GM12875 (cell line): ENCODE measurements around the gene MAML3.

Source experiments
- H3K4me3 ChIP-seq: one replicate; pipeline ENCODE4 v1.5.1; 2011; ENCODE audit warnings: low read depth, low read length, control low read depth
- TF ChIP-seq, protein P1 (sequence below): IDR thresholded peaks from 2 replicates; pipeline ENCODE4 v1.5.1; 2011; ENCODE audit warnings: low read depth, mild to moderate bottlenecking, control low read depth, inconsistent platforms, low read length, moderate library complexity, borderline replicate concordance; ENCODE audit not compliant: insufficient read depth

MAML3 gene

DNA sequence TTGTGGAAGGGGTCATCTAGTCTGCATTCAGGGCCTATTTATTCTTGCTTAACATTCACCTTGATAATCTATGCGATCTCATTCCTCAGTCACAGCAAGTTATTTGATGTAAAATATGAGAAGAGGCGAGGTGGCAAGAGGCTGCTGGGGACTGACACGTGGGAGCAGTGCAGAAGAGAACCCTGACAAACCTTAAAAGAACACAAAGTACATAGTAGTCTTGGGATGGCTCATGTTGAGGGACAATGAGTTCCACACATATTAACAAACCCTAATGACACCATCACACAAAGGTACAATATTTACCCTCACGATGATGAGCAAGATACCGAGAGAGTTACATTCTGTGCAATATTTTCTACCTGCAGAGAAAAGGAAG, 57.5 kb downstream of the MAML3 start:
- TF ChIP-seq, protein P1, sequence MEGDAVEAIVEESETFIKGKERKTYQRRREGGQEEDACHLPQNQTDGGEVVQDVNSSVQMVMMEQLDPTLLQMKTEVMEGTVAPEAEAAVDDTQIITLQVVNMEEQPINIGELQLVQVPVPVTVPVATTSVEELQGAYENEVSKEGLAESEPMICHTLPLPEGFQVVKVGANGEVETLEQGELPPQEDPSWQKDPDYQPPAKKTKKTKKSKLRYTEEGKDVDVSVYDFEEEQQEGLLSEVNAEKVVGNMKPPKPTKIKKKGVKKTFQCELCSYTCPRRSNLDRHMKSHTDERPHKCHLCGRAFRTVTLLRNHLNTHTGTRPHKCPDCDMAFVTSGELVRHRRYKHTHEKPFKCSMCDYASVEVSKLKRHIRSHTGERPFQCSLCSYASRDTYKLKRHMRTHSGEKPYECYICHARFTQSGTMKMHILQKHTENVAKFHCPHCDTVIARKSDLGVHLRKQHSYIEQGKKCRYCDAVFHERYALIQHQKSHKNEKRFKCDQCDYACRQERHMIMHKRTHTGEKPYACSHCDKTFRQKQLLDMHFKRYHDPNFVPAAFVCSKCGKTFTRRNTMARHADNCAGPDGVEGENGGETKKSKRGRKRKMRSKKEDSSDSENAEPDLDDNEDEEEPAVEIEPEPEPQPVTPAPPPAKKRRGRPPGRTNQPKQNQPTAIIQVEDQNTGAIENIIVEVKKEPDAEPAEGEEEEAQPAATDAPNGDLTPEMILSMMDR = no peak
- H3K4me3 ChIP-seq = no peak overlapping the region

DNA sequence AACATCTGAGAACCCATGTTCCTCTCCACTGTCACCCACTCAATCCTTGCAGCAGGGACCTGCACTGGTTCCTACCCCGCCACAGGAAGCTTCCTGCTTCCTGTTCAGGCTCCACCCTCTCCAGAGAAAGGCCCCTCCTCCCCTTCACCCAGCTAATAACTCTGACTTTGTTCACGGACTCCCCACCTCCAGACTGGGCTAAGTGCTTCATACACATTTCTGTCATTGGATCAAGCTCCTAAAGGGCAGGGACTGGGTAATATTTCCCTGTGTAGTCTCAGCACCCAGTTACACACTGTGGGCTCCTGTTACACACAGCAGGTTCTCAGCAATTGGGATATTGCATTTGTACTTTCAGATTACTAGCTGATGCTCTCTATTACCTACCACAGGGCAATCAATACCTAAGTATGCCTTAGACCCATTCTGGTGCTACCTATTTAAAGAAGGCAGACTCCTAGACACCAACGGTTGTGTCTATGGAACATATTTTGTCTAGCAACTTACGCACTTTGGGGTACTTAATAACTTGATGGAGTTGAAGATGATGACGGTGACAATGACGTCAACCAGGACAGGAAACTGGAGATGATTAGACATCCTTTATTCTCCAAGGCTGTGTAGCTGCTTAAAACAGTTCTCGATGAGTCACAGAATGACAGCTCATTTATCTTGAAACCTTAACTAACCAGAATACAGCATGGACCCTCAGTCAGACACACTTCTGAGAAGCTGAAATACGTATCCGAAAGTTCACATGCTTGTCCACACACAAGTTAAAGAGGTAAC, 58.1 kb downstream of the MAML3 start:
- TF ChIP-seq, protein P1 = no peak
- H3K4me3 ChIP-seq = no peak overlapping the region

DNA sequence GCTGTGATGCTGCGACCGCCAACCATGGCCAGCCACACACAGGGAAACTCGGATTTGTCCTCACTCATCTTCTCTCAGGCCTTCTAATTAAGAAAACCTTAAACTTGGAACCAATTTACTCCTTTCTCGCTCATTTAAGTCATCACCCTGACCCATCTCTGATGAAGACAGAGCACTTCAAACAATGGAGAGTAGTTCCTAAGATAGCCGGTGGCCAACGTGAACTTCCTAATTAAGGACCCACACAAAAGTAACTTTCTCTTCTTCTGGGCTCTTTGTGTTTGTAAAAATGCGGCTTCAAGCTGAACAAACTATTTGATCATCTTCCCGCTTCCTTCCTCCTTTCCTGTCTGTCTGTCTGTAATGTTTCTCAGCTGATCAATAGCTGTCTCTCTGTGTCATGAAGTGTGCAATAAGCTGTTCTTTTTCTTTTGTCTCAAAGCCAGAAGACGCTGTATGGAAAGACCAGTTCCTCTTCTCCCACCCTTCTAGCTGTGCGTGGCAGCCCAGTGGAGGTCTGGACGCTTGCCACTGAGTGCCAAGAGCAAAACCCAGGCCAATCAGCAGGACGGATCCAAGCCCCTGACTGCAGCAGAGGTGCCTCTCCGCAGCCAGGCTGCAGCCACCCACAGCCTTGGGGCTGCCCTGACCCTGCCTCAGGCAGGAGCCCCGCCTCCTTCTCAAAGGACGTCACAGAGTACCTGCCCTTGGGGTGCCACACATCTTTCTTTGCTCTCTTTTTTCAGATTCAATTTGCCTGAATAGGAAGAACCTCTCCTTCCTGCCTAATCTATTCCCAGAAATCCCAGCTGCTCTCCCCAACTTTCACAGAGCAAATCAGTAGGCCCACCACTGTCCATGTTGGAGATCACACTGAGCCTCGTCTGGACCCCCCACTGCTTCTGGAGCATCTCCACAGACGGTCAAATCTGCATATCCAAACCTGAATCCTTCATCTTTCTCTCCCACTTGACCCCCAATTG, 59.3 kb downstream of the MAML3 start:
- no peak overlapping the region for H3K4me3 ChIP-seq
- TF ChIP-seq, protein P1 = no peak

DNA sequence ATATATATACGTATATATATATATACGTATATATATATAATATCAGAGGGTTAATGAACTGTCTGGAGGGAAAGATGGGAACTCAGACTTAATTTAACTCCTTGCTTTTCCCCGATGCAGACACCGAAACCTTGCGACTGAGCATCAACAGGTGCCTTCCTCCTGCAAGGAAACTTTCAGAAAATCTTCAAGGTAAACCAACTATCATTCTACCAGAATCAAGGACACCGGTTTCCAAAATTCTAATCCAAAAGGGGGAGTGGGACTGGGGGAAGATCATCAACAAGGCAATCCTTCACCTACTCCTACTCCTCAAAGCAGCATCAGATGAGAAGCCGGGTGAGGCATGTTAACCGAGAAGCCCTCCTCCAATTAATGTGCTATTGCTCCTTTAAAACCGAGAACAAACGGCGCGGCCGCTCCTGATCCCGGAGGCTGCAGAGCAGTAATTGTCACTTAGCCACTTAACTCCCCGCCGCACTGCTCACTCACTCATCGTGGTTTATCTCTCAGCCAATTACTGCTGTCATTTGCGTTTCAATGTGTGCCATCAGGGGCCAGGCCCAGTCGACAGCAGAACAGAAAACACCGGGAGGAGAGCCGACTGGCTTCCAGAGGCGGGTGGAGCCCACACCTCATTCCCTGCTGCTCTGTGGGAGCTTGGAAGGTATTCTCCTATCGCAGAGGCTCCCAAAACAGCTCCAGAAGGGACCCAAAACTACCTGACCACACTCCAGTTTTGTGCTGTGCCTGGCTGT, 61.7 kb downstream of the MAML3 start:
- TF ChIP-seq, protein P1 = no peak
- no peak overlapping the region for H3K4me3 ChIP-seq

DNA sequence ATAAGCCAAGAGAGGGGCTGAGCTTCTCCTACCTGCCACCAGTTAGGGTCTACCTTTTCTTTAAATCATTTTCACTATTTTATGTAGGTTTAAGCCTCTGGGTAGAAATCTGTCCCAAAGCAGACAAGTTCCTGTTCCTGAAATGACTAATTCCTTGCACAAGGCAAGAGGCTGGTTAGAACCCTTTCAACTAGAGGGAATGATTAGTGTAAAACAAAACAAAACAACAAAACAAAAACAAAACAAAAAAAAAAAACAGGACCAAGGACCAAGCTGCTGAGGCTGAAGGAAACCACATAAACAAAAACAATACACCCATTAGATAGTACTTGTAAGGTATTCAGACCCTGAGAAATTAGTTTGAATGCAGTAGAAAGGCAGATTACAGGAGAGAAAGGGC, 62.7 kb downstream of the MAML3 start:
- no peak overlapping the region for H3K4me3 ChIP-seq
- TF ChIP-seq, protein P1 = no peak

DNA sequence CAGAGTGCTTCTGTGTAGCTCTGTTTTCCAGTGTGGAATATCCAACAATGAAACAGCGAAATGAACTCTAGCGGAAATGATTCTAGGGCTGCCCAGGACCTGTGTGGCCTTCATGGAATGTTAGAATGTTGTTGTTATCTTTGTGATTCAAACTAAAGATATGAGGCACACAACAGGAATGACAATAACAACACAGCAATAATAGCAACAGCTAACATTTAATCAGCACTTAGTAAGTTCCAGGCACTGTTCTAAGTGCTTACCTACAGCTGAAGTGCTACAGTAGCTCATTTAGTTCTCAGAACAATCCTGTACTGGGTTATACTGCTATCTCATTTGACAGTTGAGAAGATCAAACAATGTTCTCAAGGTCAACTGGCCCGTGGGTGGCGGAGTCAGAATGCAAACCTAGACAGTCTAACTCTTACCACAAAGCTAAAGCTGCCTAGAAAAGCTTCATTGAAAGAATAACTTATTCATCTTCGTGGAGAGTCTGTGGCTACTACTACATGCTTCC, 63.7 kb downstream of the MAML3 start:
- TF ChIP-seq, protein P1 = no peak
- H3K4me3 ChIP-seq = no peak overlapping the region
